RCC 7860 (cell line): Measurements from ENCODE around the gene NPIPB9.
"Not testable (repeated sequence)": the region's sequence is repeated elsewhere in the genome, so short reads cannot be mapped to it uniquely, and the experiment has no call there.

Source experiments
- DNase-seq: peaks from one replicate; pipeline ENCODE4 v3.0.0-alpha.2; 2015; ENCODE audit warnings: low spot score
- FAIRE-seq: peaks from 2 replicates; lab custom pipeline; 2012; peaks lifted over from hg19 to GRCh38; lab: Jason Lieb, UNC

Gene NPIPB9

DNA sequence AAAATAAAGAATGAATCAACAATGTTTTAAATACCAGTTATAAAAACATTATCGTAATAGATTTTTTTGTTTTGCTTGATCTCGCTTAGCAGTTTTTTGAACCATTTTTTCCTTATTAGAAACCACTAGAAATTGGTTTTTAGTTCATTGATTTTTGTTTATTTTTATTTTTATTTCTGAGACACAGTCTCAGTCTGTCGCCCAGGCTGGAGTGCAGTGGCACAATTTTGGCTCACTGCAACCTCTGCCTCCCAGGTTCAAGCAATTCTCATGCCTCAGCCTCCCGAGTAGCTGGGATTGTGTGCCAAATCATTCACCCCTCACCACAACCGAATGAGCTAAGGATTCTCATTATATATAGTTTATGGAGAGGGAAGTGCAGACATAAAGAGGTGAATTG lies at the start of gene NPIPB9:
Gene NPIPB9, plus strand, starts transcription at position 301 of the 400 bp plus-strand sequence.
- FAIRE-seq = not testable (repeated sequence)

DNA sequence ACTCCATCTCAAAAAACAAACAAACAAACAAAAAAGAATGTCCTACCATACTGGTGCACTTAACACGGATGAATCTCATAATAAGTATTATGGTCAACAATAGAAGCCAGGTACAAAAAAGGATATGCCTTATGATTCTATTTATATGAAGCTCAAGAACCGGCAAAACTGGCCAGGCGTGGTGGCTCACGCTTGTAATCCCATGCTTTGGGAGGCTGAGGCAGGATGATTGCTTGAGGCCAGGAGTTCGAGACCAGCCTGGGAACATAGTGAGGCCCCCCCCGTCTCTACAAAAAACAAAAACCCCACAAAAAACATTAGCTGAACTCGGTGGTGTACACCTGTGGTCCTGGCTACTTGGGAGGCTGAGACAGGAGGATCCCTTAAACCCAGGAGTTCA lies 47.3 kb upstream of the NPIPB9 start:
- not testable (repeated sequence) for DNase-seq, FAIRE-seq

More for the DNA sequence above, at the start of gene NPIPB9:
- DNase-seq = not testable (repeated sequence)

DNA sequence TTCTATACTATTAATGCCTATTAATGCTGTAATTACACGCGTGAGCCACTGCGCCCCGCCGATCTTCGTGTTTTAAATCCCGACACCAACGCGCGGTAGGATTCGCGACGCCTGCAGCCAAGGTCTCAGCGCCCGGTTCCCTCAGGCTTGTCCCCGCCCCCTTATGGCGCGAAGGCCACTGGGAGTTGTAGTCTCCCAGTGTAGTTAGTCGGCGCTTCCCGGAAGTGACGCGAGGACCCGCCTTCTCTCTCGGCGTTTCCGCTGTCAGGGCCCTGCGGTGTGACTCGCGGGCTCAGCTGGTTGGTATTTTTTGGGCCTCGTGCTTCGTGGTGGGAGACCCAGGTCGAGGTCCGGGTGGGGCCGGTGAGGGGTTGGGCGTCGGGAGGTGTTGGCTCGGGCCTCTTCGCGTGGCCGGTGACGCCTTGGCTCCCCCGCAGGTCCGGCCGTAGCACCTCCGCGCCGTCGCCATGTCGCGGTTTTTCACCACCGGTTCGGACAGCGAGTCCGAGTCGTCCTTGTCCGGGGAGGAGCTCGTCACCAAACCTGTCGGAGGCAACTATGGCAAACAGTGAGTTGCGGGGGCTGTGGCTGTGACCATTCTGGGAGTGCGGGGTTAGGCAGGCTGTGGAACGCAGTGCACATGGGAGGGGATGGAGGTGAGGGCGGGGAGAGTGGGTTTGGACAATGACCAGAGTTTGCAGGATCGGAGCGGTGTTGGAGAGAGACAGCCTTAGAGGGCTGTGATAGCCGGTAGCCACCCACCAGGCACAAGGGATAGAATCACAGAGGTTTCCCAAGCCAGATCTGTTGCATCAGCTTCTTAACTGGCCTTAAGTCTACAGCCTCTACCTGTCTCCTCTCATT lies 40.1 kb upstream of the NPIPB9 start, which contains the start of gene EIF3C:
Gene EIF3C, plus strand, starts transcription at position 245 of the 864 bp plus-strand sequence. Its CDS starts 223 bp downstream, at position 468.
- FAIRE-seq = peak; percentile 71
- not testable (repeated sequence) for DNase-seq

DNA sequence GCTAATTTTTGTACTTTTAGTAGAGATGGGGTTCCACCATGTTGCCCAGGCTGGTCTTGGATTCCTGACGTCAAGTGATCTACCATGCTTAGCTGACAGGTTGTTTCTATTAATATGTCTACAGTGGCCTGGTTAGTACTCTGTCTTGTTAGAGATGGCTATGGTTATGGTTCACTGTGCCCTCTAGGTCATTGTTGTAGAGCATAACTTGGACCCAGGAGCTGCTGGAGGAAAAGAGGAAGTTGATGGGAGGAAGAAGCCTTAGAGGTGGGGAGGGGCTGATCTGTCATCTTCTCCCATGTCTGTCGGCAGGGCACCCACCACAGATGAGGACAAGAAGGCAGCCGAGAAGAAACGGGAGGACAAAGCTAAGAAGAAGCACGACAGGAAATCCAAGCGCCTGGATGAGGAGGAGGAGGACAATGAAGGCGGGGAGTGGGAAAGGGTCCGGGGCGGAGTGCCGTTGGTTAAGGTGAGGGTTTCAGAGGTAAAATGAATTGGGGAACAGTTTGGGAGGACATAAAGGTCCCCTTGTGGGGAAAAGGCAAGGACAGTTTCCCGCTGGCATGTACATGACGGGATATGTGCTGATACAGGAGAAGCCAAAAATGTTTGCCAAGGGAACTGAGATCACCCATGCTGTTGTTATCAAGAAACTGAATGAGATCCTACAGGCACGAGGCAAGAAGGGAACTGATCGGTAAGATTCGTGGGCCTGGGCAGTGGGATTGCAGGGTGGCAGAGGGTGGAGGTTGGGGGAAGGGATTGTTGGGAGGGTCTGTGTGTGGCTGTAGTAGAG lies 28.5 kb upstream of the NPIPB9 start:
- not testable (repeated sequence) for DNase-seq, FAIRE-seq

DNA sequence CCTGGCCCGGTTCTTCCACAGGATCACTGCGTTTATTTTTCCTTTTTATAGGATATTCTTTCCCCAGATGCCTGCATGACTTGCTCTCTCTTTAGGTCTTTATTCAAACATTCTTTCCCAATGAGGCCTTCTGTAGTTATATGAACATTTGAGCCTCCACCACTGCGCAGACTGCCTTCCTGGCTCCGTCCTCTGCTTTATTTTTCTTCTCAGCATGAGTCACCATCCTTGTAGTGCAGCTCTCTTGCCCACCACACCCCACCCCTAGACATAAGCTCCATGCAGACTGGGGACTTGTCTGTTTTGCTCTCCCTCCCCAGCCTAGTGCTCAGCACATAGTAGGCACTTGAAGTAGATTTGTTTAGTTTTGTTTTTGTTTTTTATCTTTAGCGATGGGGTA lies 20.3 kb upstream of the NPIPB9 start:
- not testable (repeated sequence) for DNase-seq, FAIRE-seq

DNA sequence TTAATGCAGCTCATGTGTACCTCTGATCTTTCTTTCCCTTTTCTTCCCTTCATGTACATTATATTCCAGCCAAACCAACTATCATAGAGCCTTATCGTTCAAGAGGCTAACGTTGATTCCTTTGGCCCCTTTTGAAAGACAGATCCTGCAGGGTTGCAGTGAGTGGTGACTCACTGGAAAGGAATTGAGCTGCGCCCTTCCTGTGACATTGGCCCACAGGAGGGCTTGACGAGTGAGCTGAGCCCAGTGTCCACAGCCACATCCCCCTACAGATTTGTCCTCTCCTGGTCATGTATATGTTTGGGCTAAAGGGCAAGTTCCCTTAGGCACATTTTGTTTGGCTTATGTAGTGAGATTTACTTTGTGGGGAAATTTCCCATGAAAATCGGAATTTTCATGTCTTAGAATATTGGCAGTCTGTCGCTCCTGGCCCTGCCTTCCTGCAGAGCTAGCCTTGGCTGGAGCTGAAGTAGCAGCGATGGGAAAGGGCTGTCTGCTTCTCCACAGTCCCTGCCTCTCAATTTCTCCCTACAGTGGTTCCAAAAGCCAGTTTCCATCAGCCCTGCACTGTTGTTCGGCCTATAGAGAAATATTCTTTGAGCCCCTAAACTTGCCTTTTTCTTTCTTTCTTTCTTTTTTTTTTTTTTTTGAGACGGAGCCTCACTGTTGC lies 19.0 kb upstream of the NPIPB9 start:
- not testable (repeated sequence) for DNase-seq, FAIRE-seq

DNA sequence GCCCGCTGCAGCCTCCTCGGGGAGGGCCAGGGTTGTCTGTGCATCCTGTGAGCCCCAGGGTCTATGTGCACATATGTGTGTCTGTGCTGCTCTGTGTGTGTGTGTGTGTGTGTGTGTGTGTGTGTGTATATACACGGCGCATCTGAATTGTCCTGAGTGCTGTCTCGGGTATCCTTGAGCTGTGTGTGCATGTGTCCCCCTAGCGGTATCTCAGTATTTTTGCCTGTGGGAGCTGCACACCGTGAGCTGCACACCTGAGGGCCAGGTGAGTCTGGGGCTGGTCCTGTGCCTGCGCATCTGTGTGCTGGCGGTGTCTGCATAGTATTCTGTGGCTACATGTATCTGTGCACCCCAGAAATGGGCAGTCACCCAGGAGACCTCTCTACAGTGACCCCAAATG lies 11.8 kb upstream of the NPIPB9 start:
- not testable (repeated sequence) for FAIRE-seq, DNase-seq

DNA sequence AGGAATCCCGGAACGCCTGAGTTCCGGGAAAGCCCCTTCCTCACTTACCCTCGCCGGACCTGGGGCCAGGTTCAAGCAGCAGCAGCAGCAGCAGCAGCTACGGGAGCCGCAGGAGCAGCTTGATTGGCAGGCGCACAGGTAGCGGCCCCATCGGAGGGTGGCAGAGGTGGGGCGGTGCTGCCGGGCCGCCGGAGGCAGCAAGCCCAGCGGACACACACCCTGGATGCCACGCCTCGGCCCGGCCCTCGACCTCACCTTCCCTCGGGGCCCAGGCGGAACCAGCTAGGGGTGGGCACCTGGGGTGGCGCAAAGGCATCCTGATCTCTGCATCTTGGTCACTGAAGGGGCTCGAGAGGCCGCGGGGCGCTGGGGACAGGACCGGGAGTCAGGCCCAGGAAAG lies 11.0 kb upstream of the NPIPB9 start:
- not testable (repeated sequence) for FAIRE-seq, DNase-seq

DNA sequence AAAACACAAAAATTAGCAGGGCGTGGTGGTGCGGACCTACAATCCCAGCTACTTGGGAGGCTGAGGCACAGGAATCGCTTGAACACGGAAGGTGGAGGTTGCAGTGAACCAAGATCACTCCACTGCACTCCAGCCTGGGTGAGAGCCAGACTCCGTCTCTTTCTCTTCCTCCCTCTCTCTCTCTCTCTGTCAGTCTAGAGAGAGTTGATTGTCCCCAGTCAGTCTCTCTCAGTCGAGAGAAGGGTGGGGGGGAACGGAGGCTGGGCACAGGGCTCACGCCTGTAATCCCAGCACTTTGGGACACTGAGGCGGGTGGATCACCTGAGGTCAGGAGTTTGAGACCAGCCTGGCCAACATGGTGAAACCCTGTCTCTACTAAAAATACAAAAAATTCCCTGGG lies 10.3 kb upstream of the NPIPB9 start:
- FAIRE-seq, DNase-seq: not testable (repeated sequence)

DNA sequence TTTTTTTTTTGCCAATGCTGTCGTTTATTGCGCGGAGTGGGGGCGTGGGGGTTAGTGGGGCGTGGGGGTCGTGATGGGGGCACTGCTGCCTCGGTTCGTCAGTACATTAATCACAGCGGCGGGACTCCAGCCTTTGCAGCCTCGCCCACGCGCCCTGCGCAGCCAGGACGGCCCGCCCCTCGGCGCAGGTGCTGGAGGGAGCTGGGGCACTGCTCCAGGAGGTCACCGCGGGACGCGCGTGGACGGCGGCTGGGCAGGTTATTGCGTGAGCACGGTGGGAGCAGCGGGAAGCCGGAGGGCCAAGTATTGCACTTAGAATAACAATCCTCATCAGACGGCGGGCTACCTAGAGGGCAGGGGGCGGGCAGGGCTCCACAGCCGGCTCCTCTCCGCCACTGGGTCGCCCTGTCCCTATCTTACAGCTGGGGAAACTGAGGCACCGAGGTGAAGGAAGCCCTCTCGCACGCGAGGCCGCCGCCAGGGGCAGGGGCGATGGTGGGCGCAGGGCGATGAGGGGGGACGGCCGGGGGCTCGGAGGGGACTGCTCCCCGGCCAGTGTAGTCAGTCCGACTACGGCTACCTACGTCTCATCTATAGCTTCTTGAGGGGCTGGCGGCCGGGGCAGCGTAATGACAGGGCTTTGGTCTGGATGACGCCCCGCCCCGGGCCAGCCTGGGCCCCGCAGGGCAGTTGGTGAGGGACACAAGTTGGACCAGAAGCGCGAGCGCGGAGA lies 4.8 kb upstream of the NPIPB9 start:
- not testable (repeated sequence) for FAIRE-seq

DNA sequence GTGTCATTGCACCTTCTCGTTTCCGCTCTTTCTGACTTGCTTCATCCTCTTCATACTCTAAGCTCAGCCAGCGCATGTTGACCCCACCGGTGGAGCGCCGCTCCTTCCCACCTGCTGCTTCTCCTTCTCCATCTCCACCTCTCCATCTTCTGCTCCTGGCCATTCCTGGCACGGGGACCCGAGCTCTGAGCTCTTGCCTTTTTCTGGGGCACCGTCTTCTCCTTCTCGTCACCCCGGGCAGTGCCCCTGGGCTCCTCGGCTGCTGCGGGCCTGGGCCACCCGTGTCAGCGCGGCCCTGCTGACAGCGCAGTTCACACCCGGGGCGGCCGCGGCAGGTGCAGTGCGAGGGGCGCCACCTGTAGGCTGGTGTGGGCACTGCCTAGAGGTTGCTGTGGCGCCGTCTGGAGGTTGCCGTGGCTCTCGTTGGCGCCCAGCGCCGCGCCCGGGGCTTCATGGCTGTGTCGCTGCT lies 1.6 kb upstream of the NPIPB9 start:
- FAIRE-seq, DNase-seq: not testable (repeated sequence)

More for the DNA sequence above, 4.8 kb upstream of the NPIPB9 start:
- DNase-seq = not testable (repeated sequence)

DNA sequence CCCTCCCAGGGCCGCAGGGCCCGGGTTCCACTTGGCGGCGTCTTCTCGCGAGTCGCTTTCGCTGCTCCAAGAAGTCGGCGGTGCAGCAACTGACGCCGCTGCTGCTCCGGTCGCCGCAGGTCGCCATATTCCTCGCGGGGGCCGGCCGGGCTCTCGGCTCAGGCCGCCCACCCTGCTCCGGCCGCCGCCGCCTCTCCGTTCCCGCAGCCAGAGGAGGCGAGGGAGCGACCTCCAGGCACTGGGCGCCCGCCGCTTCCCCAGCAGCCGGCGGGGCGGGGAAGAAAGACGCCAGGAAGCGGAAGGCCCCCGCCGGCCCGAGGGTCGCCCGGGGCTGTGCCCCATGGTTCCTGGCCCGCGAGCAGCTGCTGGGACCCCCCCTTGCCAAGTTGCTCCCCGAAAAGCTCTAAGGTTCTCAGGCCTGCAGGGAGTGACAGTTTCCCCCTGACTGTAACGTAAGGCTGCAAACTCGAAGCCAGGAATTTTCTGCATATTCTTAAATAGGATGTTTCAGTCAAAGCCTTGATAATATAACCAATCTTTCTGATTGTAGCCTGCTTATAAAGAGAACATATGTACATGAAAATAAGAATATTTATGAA lies 1.0 kb upstream of the NPIPB9 start:
- FAIRE-seq, DNase-seq: not testable (repeated sequence)

DNA sequence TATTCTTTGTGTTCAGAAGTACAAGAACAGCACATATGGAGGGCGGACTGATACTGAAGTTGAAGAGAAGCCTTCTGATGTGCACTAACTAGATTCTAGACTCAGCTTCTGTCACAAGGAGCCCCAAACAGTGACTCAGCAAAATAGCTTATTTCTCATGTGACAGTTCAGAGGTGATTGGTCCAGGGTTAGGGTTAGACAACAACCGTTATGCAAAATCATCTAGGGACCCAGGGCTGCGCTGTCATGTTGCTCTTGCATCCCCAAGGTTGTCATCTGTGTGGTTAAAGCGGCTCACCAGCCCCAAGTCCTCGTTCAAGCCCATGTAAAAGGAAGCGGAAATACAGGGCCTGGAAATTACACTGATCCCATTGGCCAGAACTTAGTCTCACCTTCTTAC lies 30.1 kb downstream of the NPIPB9 start:
- not testable (repeated sequence) for DNase-seq, FAIRE-seq

DNA sequence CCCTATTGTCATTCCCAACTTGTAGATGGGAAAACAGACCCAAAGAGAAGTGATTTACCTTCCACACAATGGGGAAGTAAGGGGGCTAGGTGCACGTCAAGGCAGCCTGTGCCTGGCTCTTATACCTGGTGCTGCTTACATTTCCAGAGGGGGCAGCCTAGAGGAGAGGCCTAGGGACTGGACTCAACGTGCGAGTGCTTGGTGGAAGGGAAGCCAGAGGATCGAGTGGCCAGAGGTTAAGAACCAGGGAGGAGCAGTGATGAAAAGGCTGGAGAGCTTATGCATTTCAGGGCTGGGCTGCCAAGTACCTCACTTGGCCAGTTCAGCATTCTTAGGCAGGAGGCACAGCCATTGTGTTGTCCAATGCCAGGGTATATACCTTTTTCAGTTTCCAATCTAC lies 30.8 kb downstream of the NPIPB9 start:
- FAIRE-seq, DNase-seq: not testable (repeated sequence)

DNA sequence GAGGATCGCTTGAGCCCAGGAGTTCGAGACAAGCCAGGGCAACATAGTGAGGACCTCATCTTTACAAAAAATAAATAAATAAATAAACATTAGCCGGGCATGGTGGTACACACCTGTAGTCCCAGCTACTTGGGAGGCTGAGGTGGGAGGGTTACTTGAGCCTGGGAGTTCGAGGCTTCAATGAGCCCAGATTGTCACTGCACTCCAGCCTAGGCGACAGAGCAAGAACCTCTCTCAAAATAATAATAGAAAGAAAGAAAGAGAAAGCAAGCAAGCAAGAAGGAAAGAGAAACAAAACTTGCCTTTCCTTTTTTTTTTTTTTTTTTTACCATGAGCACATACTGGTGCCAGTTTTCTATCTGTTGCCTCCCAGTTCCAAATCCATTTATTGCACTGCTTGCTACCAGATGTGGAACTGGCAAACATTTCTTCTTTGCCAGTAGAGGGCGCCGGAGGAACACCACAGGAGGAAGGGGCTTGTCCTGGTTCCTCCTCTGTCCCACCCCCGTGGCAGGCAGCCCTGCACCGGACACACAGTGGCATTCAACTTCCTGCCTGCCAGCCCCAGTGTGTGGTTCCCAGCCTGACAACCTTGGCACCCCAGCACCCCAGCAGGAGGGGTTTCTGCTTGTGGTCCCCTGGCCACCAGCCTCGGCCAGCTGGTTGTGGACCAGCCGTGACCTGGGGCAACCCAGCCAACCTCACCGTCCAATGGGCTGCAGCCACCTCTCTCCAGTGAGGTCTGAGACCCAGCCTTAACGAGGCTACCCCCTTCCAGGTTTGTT lies 50.8 kb downstream of the NPIPB9 start:
- DNase-seq = peak; percentile 76
- FAIRE-seq = peak; percentile 52

DNA sequence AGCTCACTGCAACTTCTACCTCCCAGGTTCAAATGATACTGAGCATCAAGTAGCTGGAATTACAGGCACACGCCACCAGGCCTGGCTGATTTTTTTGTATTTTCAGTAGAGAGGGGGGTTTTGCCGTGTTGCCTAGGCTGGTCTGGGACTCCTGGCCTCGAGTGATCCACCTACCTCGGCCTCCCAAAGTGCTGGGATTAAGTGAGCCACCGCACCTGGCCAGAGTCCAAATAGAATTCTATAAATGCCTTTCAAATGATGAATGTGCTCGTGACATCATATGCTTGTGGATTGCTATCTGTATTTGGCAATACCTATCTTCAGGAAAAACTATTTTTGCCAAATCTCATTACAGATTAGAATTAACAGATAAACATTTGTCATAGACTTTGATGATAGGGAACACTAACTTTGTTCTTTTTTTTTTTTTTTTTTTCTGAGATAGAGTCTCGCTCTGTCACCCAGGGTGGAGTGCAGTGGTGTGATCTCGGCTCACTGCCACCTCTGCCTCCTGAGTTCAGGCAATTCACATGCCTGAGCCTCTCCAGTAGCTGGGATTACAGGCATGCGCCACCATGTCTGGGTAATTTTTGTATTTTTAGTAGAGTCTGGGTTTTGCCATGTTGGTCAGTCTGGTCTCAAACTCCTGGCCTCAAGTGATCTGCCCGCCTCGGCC lies 56.0 kb downstream of the NPIPB9 start:
- not testable (repeated sequence) for DNase-seq
- peak; percentile 93 for FAIRE-seq

DNA sequence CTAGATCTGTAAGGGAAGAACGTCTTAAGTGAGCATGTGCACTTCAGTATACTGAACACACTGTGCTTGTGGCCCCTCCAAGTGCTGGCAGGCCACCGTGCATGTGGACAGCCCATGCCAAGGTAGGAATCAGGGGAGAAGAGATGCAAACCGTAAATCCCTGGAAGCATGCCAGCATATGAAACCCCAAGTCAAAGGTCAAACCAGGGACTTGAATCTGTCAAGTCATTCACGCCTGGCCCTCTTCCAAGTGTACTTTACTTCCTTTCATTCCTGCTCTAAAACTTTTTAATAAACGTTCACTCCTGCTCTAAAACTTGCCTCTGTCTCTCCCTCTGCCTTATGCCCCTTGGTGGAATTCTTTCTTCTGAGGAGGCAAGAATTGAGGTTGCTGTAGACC lies 68.4 kb downstream of the NPIPB9 start:
- FAIRE-seq (no peak), DNase-seq (no peak)

DNA sequence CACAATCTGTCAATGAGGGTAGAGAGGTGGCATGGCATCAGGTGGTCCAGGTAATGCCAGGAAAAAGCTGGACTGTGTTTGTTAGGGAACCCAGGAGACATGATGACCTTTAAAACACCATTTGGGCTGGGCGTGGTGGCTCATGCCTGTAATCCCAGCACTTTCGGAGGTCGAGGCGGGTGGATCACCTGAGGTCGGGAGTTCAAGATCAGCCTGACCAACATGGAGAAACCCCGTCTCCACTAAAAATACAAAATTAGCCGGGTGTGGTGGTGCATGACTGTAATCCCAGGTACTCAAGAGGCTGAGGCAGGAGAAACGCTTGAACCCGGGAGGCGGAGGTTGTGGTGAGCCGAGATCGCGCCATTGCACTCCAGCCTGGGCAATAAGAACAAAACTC lies 69.0 kb downstream of the NPIPB9 start:
- DNase-seq = not testable (repeated sequence)

More for the DNA sequence above, 69.0 kb downstream of the NPIPB9 start:
- not testable (repeated sequence) for FAIRE-seq
